AG08396 (cell line): ENCODE results near the gene TLR1.
"Not testable (repeated sequence)": the region's sequence is repeated elsewhere in the genome, so short reads cannot be mapped to it uniquely, and the experiment has no call there.

Experiments used
- DNase-seq: peaks from one replicate; pipeline ENCODE4 v3.0.0; 2012; ENCODE audit warnings: low spot score, mixed read lengths

The TLR1 gene

DNA sequence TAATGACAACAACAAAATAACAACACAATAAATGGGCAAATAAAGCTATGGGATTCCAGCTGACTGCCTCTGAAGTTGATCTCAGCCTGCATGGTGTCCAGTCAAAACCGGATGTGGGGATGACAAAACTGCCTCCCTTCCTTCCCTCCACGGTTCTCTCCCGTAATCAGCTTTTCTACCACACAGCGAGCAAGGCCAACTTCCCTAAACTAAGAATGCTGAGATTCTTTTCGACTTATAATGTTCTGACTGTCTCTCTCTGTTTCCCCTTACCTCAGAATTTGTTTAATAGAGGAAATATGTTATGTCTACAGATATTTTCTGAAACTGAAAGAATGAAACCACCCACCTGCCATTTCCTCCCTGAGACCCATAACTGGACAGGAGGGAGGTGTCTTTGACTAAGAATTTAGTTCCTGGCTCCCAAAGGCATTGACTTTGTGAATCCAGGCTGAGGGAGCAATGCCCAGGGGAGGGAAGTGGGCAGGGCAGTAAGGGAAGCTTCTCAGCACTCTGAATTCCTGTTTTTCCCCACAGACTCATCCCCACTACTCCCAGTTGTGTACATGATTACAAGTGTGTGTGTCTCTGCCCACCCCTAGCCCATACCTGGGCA lies 1.0 kb upstream of the TLR1 start:
- DNase-seq = no peak

DNA sequence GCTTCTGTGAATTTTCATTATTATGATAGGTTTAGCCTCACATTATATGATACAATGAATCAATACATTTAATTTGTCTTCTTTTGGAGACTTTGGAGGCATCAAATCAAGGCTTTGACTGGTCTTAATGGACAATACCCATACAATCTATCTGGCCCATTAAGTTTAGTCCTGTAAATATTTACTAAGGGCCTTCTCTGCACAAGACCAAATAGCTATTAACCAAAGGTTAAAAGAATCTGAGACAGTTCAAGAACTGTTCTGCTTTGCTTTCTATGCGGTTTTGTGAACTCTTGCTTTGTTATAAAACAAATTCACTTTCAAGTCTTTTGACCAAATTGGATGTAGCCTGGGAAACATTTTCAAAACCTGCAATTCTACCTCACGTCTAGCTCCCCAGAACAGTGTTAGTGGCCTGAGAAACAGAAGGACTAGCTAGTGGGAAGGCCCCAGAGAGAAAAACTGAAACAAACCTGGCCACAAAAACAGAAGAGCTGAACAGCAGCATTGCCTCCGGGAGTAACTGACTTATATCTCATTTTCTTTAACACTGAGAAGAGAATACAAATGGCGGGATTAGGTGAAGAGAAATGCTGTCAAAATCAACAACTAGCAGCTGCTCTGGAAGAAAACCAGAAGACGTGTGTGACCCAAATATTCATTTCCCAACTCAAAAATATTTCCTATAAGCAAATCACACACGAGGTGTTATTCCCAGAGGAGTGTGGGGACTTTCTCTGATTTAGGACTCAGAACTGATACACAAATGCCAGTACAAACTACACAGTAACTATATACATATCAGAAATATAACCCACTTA lies 548 bp downstream of the TLR1 start:
- no peak for DNase-seq

DNA sequence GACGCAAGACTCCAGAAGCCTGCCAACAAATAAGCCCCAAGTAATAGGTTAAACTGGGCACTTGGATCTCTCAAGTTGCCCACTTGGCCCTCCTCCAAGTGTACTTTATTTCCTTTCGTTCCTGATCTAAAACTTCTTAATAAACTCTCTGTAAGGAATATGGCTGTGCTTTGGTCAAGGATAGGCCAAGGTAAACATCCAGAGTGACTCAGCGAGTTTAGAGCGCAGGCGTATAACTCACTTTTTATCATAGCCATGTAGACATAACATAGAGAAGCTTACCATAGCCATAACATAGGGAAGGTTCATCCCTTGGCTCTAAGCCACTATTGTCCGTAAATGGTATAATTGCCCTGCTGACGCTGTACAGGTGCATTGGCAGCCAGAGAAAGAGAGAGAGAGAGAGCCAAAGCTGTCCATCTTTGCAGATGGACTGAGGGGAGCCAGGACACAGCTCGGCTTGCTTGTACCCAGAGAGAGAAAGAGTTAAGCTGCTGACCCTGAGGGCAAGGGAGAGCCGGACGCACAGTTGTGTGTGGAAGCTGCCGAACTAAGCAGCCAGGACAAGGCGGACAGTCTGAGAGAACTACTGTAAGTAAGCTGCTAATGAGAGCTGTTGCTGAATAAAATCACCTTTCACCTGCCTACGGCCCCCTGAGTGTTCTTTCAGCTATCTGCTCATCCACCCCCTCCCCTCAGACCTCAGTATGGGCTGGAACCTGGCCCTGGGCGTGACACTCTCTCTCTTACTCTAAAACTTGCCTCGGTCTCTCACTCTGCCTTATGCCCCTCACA lies 1.8 kb downstream of the TLR1 start:
- DNase-seq = no peak

DNA sequence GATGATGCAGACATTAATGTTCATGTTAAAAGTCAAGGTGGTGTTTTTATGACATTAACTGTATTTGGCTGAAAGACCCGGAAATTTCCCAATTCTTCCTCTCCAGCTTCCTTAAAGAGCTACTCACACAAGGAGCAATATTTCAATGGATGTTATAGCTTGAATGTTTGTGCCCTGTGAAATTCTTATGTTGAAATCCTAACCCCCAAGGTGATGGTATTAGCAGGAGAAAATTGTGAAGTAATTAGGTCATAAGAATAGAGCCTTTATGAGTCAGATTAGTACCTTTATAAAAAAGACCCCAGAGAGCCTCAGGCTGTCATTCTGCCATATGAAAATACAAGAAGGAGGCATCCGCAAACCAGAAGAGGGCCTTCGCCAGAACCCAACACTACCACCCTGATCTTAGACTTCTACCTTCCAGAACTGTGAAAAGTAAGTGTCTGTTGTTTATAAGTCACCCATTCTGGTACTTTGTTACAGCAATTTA lies 3.6 kb downstream of the TLR1 start:
- no peak for DNase-seq

DNA sequence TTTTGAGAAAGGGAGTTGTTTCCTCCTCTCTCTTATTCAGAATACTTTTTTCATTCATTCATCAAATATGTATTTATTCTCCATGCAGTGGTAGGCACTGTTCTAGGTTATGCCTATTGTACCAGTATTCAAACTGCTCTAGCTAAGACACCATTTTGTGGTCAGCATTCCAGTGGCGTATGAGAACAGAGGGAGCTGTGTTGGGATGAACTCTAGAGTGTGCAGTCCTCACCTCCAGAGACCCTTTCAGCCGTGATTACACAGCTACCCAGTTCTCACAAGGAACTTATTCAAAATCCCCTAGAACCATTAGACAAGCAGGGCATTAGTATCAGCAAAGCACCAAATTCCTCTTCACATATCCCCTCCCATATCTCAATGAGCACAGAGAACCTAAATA lies 4.2 kb downstream of the TLR1 start:
- DNase-seq = no peak

DNA sequence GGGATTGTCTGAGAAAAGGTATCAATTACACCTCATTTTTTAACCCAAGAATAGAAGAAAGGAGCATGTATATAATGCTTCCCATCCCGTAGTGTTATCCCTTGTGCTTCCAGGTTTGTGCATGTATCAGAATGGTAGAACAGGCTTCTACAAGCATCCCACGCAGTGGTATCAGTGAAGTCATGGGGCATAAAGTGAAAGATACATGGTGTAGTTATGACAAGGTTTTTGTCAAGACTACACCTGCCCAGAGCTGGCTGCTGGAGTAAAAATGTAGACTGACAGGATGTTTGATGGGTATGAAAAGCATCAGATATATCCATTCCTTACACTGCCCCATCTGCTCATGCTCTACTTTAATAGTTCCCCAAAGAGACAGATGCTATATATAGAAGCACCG lies 9.5 kb downstream of the TLR1 start:
- no peak for DNase-seq

DNA sequence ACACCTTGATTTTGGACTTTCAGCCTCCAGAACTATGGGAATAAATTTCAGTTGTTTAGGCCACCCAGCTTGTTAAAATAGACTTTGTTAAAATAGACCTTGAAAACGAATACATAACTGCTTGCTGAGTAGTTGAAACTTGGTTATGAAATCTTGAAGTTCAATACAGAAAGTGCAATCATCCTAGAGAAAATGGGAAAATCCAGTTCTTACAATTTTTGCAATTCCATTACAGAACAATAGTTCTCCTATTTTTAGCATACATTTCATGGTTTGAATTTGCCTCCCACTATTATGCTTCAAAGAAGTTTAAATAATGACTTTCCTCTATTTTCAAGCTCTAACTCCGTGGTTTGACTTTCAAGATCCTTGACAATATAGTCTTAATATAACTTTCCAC lies 10.5 kb downstream of the TLR1 start:
- no peak for DNase-seq

DNA sequence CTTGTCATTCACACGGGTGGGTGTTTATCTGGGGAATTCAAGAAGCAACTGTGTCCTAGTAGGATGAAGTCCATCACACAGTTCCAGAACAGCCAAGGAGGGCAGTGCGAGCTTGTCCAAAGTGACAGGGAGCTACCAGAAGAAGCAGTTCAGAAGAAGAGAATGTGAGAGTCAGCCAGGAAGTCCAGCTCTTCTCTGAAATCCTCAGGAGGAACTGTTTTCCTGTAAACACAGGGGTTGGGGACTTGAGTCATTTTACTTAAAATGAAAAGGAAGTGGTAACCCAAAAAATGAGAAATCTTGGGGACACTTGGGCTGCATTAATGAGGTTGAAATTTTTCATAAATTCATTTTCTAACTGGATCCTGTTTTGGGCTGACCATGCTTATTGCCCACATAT lies 13.6 kb downstream of the TLR1 start:
- no peak for DNase-seq

DNA sequence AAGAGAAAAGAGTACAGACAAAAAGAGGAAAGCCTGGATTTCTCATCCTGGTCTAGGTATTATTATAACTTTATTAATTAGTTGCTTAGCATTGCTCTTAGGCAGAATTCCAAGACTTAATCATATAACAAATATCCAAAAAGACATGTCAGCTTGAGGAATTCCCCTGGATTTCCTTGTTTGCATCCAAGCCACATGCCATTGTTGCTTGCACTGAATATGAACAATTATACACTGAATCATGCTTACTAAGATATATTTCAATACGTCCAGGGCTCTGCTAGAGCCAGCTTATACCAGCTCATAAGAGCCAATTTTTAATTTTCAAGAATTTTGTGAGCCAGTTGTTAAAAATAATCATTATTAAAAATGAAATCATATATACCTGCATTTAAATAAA lies 16.3 kb downstream of the TLR1 start:
- no peak for DNase-seq

DNA sequence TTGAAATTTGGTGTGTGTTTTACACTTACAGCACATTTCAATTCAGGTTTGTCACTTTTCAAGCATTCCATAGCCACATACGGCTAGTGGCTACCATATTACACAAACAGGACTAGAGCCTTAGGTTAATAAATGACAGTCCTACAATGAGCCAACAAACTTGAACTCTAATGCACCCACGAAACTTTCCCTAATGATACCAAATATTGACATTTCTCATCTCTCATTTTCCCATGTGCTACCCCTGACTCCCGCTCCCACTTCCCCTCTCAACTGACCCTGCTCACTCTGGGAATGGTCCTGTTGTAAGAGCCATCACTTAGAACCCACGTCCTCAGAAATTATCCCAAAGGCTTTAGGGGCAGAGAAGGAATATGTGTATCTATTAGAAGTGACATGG lies 16.9 kb downstream of the TLR1 start:
- no peak for DNase-seq

DNA sequence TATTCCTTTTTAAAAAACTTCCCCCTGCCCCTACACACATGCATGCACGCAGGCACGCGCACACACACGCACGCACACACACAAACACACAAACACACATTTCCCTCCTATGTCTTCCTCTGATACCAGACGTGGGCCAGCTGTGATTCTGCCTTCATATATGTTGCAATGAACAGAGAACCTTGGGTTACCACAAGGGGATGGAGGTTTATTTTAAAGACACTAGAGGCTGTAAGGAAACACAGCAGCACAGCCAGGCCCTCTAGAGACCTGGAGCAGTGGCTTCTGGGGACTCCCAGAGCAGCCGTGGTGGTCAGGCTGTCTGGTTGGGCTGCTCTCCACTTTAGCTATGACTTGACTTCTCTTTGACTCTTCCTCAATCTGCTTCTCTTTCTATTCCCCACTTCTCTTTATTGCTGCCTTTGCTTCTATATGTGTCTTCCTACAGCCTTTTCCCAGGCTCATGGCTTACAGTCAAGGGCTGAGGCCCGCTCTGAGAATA lies 18.6 kb downstream of the TLR1 start:
- no peak for DNase-seq

DNA sequence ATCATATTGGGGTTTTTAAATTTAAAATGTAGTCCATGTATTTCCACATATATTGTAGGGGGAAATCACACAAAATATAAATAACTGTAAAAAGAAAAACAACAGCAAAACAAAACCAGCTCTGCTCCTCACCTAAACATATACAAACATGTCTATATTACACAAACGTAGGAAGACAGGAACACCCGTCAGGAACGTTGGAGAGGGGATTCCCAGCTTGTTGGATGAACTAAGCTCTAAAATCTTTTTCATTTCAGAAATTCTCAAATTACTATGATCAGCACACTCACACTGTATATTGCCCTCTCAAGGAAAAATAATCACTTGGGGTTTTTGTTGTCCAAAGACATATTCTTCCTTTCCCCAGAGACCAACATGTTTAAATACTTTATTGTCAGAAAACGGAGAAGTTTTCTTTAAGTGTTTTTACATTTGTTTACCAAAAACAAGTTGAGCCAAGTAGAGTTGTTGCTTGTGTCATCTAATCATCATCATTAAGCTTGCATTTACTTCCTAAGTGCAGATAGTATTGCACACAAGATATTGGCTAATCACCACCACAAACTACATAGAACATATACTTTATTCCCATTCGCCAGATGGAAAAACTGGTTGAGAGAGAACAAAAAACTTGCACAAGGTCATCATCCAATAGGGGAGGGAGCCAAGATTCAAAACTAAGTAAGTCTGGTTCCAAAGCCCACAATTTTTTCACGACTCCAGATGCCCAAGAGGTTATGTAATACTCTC lies 19.4 kb downstream of the TLR1 start:
- DNase-seq = no peak

DNA sequence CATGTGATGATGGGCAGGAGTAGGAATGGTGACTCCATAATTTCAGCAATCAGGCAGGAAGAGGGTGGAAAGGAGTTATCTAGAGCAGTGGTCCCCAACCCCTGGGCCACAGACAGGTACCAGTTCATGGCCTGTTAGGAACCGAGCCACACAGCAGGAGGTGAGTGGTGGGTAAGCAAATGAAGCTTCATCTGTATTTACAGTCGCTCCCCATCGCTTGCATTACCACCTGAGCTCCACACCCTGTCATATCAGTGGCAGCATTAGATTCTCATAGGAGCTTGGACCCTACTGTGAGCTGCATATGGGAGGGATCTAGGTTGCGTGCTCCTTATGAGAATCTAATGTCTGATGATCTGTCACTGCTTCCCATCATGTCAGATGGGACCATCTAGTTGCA lies 20.4 kb downstream of the TLR1 start:
- no peak for DNase-seq

DNA sequence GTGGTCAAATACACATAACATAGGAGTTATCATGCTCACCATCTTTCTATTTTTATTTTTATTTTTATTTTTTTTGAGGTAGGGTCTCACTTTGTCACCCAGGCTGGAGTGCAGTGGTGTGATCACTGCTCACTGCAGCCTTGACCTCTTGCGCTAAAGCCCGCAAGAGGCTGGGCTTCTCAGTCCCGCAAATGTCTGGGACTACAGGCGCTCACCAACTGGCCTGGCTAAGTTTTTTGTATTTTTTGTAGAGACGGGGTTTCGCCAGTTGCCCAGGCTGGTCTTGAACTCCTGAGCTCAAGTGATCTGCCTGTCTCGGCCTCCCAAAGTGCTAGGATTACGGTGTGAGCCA lies 21.5 kb downstream of the TLR1 start:
- DNase-seq = no peak

DNA sequence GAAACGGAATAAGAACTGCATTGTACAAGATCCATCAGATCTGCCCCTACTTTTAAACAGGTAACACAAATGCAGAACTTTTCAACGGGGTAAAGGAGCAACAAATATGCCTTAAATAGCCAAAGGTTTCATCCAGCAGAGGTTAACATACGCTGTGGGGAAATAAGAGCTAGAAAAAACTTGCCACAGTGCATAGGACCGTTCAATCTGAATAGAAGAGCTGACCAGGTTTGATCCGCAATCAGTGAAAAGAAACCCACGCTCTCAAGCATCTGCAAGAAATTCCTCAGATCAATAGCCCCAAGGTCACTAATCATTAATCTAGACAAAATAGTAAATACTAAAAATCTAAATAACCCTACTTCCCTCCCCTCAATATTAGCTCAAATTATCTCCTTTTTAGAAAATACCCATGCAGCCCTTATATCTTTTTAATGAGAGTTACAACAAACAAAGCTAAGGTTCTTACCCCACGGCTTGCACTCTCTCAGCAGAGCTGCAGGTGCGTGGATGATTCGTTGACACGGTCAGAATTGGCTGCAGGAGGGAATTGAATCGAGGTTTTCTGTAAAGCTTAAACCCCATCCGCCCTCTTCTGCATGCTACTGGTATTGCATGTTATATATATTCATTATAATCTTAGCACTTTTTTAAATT lies 22.0 kb downstream of the TLR1 start, which contains the start of gene TLR10:
TSS of gene TLR10 (minus strand) at position 539 of the 657 bp plus-strand sequence. CDS start 7,400 bp downstream, outside the sequence.
- peak; percentile 44 for DNase-seq

DNA sequence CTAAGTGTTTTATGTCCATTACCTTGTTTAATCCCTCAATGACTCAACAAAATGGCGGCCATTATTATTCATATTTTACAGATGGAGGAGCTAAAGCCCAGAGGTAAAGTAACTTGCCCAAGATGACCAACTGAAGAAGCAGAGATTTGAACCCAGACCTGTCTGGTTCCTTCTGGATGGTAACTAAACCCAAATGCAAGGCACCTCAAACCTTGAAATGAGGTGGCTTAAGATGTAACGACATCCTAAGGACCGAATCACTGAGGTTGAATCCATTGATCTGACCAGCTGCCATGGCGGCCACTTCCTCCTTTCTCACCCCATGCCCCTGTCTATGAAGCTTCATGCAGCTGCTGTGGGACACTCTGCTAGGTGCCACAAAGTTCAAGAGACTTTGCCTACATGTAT lies 22.7 kb downstream of the TLR1 start:
- no peak for DNase-seq

DNA sequence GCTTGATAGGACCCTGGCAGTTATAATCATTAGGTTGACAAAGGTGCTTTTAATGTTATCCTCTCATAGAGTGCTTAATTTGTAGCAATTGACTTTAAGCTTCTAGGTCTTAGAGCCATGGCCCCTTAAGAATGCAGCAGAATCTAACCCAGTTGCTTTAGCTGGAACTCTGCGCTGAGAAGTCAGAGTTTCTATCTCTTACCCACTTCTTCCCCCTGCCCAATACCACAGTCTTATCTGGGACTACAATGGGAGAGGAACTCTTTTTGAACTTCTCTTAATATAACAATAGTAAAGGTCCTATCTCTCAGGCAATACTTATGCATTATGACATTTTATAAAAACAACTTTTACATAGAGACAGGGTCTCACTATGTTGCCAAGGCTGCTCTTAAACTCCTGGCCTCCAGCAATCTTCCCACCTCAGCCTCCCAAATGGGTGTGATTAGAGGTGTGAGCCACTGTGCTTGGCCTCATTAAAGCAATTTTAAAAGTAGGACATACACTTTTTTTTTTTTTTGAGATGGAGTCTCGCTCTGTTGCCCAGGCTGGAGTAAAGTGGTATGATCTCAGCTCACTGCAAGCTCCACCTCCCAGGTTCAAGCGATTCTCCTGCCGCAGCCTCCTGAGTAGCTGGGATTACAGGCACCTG lies 23.6 kb downstream of the TLR1 start:
- DNase-seq = no peak

DNA sequence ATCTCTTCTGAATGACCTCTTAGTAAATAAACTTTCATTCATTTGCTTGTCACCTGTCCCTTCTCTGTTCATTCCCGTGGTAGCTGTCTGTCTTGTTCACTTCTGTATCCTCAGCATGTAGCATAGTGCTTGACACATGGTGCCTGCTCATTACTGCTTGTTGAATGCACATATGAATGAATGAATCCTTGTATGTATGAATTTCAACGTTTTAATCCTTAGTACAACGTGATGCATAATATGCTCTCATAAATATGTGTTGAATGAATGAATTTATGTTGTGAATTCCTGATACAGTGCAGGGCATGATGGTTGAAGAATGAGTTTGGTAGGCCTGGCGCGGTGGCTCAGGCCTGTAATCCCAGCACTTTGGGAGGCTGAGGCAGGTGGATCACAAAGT lies 24.8 kb downstream of the TLR1 start:
- no peak for DNase-seq

DNA sequence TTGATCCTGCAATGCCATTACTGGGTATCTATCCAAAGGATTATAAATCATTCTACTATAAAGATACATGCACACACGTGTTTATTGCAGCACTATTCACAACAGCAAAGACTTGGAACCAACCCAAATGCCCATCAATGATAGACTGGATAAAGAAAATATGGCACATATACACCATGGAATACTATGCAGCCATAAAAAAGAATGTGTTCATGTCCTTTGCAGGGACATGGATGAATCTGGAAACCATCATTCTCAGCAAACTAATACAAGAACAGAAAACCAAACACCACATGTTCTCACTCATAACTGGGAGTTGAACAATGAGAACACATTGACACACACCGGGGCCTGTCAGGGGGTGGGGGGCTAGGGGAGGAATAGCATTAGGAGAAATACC lies 26.7 kb downstream of the TLR1 start:
- not testable (repeated sequence) for DNase-seq

DNA sequence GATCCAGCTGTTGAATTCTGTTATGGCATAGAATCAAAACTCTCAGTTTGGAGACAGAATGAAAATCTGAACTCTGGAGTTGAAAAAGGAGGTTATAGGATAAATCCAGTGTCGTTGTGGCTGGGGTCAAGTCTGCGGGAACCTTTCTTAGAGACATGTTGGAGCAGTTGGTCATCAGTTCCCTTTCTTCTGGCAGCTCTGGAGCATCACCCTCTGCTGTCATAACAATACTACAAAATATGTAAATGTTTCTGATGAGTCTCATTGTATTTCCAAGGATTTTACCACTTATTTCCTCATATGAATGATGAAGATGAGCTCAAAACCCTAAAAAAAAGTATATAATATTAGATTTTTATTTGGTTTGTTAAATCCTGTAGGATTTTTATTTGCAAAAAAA lies 29.3 kb downstream of the TLR1 start:
- no peak for DNase-seq
